ENCODE results near the gene GPATCH3. TPM values are rescaled to one million over a fixed set of nuclear protein-coding genes. Genes with fewer than 3 reads are reported as not detected.

GPATCH3 gene, protein sequence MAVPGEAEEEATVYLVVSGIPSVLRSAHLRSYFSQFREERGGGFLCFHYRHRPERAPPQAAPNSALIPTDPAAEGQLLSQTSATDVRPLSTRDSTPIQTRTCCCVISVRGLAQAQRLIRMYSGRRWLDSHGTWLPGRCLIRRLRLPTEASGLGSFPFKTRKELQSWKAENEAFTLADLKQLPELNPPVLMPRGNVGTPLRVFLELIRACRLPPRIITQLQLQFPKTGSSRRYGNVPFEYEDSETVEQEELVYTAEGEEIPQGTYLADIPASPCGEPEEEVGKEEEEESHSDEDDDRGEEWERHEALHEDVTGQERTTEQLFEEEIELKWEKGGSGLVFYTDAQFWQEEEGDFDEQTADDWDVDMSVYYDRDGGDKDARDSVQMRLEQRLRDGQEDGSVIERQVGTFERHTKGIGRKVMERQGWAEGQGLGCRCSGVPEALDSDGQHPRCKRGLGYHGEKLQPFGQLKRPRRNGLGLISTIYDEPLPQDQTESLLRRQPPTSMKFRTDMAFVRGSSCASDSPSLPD
- 9.6 to 14.3 TPM (median 10.1 TPM) in 5 replicates for total RNA-seq (2022; extraction: Qiagen RNA extraction)

DNA sequence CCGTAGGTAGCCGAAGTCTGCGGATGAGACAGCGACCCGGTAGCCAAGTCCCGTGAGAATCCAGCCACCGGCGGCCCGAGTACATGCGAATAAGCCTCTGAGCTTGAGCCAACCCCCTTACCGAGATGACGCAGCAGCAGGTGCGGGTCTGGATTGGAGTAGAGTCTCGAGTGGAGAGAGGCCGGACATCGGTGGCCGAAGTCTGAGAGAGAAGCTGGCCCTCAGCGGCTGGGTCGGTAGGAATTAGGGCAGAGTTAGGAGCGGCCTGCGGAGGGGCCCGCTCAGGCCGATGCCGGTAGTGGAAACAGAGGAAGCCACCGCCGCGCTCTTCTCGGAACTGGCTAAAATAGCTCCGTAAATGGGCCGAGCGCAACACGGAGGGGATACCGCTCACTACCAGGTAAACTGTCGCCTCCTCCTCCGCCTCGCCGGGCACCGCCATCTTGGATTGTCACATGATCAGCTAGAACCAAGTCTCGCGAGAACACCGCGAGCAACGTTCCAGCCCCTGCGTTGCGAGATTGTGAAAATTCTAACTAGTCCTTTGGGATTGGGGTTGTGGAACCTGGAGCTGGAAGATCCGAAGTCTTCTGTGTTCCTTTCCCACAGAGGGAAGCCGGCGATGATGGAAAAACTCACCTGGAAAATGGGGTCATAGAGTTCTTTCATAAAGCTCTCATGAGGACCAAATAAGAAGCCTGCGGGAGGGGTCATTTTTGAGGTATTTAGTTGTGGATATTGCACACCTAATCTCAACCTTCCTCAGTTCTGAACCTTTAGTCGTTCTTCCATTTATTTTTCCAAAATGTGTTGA lies at the start of gene GPATCH3:
TSS of gene GPATCH3 (minus strand) at position 467 of the 814 bp plus-strand sequence. CDS start at position 442, 25 bp downstream.

DNA sequence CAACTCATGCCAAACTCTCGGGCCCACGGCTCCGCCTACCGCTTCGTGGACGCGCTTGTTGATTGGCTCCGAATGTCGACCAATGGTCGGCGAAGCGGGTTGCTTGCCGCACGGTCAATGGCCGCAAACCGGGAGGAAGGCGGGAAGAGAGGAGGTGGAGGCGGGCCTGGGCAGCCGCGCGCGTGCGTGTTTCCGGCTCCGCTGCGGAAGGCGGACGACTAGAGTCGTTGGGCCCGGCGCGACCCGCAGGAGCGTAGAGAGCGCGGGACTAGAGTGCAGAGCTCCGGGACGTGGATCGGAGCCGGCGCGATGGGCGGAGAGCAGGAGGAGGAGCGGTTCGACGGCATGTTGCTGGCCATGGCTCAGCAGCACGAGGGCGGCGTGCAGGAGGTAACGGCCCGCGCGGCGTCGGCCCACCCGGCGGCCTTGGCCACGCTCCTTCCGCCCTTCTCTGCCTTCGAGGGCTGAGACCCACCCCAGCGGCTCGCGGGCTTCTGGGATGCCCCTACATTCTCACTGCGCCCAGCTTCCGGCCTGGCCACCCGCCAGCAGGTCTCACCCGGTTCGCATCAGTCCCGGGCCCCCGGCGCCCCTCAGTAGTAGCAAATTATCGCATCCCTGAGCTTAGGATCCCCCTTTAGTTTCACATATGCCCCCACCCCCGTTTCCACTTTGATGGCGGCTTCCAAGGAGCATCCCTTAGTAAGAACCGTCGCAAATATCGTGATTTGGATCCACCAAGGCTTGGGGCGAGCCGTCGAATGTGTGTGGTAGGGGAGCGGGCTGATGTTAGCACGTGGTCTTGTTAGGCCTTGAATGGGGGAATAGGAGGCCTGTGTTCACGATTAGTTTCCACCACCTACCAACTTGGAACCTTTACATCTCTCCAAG lies 21.5 kb upstream of the GPATCH3 start, which contains the start of gene NUDC:
TSS of gene NUDC (plus strand) at position 204 of the 891 bp plus-strand sequence. CDS start at position 310, 106 bp downstream.

DNA sequence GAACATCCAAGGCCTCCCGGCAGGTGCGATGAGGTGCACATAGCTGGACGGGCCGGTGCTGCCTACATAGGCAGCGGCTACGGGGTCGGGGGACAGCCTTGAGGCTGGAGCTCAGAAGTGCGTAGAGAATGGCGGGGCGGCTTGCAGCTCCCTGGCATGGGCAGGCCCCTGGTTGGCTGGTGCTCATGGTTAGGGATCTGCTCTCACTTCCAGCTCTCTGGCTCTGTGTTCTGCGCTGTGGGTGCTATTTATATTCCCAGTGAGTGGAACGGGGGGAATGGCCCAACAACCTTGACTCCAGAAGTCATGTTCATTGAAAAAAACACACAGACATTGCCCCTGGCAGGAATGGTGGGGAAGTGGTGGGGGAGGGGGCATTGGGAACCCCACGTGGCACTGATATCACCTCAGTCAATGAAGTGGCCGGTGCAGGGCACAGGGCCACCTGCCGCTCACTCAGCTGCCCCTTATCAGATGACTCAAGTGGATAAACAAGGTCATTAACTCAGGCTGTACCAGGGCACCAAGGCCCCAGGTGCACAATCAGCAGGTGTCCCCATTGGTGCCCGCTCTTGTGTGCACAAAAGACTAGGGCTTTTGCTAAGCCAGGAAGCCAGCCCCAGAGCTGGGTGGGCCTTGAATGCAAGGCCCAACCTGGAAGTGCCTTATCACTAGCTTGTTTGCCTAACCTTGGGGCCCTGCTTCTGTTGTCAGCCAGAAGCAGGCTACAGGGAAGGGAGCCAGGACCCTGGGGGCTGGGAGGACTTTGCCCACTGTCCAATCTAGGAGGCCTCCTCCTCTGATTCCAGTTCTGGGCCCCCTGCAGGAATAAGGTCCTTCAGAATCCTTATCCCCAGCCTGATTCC lies 13.7 kb upstream of the GPATCH3 start, which contains the start of gene NR0B2:
TSS of gene NR0B2 (minus strand) at position 222 of the 866 bp plus-strand sequence. CDS start at position 187, 35 bp downstream.

DNA sequence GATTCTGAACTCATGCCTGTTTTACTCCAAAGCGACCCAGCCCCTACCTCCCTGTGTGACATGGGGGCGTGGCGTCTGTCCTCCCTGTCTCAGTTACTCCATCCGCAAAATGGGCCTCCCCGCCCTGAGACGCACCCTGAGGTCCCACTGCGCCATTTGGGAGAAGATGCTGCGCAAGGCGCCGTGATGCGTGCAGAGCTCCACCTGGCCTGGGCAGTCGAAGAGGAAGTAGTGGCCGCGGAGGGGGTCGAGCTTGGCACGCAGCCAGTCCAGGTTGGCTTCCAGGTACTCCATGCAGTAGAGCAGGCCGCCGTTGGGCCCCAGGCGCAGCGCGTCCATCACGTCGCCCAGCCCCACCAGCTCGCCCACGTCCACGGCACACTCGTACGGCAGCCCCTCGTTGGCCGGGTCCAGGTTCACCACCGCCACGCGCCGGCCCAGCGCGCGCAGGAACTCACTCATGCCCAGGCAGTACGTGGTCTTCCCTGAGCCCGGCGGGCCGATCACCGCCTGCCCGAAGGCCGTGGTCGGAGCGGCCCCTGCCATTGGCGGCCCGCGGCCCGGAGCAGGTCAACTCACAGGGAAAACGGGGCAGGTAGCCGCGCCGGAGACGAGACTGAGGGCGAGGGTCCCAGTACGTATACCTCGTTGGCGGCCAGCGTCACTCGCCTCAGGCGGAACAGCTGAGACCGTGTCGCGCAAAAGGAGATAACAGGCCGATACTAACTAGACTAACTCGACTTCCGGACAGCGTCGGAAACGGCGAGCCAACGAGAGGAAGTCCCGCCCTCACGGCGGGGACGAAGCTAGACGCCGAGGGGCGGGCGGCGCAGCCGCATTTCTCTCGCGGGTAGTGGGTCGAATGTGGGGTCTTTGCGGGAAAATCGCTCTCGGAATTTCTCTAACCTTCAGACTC lies 10.5 kb downstream of the GPATCH3 start, which contains the start of gene GPN2:
TSS of gene GPN2 (minus strand) at position 733 of the 916 bp plus-strand sequence. CDS start at position 546, 187 bp downstream.

DNA sequence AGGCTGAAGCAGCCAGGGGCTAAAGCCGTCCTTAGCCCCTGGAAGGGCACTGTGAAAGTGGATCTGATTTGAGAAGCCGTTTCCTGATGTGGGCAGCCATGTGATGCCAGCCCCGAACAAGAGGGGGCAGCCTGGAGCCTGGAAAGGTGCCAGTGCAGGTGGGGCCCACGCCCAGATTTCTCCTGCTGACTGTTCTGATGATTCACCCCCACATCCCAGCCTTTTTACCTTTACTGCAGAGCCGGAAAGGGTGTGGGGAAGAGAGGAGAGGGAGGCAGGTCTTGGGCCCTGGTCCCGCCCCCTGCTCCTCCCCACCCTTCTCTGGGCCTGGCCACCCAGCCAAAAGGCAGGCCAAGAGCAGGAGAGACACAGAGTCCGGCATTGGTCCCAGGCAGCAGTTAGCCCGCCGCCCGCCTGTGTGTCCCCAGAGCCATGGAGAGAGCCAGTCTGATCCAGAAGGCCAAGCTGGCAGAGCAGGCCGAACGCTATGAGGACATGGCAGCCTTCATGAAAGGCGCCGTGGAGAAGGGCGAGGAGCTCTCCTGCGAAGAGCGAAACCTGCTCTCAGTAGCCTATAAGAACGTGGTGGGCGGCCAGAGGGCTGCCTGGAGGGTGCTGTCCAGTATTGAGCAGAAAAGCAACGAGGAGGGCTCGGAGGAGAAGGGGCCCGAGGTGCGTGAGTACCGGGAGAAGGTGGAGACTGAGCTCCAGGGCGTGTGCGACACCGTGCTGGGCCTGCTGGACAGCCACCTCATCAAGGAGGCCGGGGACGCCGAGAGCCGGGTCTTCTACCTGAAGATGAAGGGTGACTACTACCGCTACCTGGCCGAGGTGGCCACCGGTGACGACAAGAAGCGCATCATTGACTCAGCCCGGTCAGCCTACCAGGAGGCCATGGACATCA lies 37.2 kb downstream of the GPATCH3 start, which contains the start of gene SFN:
TSS of gene SFN (plus strand) at position 369 of the 904 bp plus-strand sequence. CDS start at position 433, 64 bp downstream.

Other genes starting within 250 kb of the GPATCH3 start
- 33.6 to 39.1 TPM (median 35.6 TPM) in 5 replicates for gene ARID1A, start 204.5 kb downstream of the GPATCH3 start, total RNA-seq (2022; extraction: Qiagen RNA extraction)
- 5.1 to 6.1 TPM (median 5.5 TPM) in 5 replicates for gene PIGV, start 112.5 kb downstream of the GPATCH3 start, total RNA-seq (2022; extraction: Qiagen RNA extraction)
- 35.3 to 46.7 TPM (median 42.2 TPM) in 5 replicates for gene ZDHHC18, start 73.8 kb downstream of the GPATCH3 start, total RNA-seq (2022; extraction: Qiagen RNA extraction)
- gene SFN, start 37.3 kb downstream of the GPATCH3 start, total RNA-seq (2022; extraction: Qiagen RNA extraction): 503 to 710 TPM (median 599 TPM) in 5 replicates
- 23.5 to 29.8 TPM (median 28.4 TPM) in 5 replicates for gene GPN2, start 10.2 kb downstream of the GPATCH3 start, total RNA-seq (2022; extraction: Qiagen RNA extraction)
- gene NR0B2, start 13.5 kb upstream of the GPATCH3 start, total RNA-seq (2022; extraction: Qiagen RNA extraction): not detected in 5 replicates
- 122 to 142 TPM (median 130 TPM) in 5 replicates for gene NUDC, start 21.3 kb upstream of the GPATCH3 start, total RNA-seq (2022; extraction: Qiagen RNA extraction)
- gene KDF1, start 60.0 kb upstream of the GPATCH3 start, total RNA-seq (2022; extraction: Qiagen RNA extraction): 0.18 to 0.30 TPM (median 0.22 TPM) in 3 of 5 replicates, not detected in the others
- 182 to 277 TPM (median 266 TPM) in 5 replicates for gene TRNP1, start 93.2 kb upstream of the GPATCH3 start, total RNA-seq (2022; extraction: Qiagen RNA extraction)
- gene TENT5B, start 112.4 kb upstream of the GPATCH3 start, total RNA-seq (2022; extraction: Qiagen RNA extraction): 0.94 to 1.9 TPM (median 1.3 TPM) in 5 replicates